Omental fat pad (tissue), 4 donors: Measurements from ENCODE around the gene KCTD16. TPM values are rescaled to one million over a fixed set of nuclear protein-coding genes. Genes with fewer than 3 reads are reported as not detected.

Source experiments
- ATAC-seq: fragments of 150-250 bp; one replicate; pipeline ENCODE4 v1.9.1; 2016; ENCODE audit warnings: mild to moderate bottlenecking, moderate library complexity; ENCODE audit not compliant: low FRiP score
- DNase-seq: peaks from one replicate; pipeline ENCODE4 v3.0.0-alpha.2; 2019; ENCODE audit warnings: low spot score
- total RNA-seq, 4 donors: library from RNA; depleted of rRNA; stranded (reverse); fragments of >200 nt; gene quantifications; one replicate each; pipeline ENCODE4 v1.1.0, GENCODE V29; 2016
- TF ChIP-seq, protein P1 (sequence below), 3 donors: fragments of 450-650 bp; IDR thresholded peaks; one replicate each; pipeline ENCODE4 v1.5.1; 2016 to 2017; ENCODE audit warnings: antibody characterized with exemption in 3 of 3, mild to moderate bottlenecking in 3 of 3, moderate library complexity in 2 of 3

Gene KCTD16
- total RNA-seq, 4 donors from 2014 or later, result 0.09 to 0.19 (median 0.16) TPM; not detected in 1

DNA sequence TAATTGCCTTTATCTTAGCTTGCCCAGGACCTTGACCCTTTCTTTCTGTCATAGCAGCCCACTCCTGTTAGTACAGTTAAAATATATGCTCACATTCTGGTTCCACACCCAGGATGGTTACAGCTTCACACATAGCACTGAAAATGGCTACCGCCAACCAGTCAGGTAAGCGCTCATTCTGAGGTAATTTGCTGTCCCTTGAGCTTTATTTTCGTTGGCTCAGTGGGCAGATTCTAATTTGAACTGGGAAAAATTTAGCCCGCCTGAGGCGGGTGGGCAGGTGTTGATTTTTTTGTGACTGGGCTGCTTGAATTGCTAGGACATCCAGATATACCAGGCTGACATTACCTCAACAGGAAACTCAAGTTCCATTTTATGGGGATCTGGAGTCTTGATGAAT is 137.5 kb downstream of the KCTD16 start:
- TF ChIP-seq, protein P1, sequence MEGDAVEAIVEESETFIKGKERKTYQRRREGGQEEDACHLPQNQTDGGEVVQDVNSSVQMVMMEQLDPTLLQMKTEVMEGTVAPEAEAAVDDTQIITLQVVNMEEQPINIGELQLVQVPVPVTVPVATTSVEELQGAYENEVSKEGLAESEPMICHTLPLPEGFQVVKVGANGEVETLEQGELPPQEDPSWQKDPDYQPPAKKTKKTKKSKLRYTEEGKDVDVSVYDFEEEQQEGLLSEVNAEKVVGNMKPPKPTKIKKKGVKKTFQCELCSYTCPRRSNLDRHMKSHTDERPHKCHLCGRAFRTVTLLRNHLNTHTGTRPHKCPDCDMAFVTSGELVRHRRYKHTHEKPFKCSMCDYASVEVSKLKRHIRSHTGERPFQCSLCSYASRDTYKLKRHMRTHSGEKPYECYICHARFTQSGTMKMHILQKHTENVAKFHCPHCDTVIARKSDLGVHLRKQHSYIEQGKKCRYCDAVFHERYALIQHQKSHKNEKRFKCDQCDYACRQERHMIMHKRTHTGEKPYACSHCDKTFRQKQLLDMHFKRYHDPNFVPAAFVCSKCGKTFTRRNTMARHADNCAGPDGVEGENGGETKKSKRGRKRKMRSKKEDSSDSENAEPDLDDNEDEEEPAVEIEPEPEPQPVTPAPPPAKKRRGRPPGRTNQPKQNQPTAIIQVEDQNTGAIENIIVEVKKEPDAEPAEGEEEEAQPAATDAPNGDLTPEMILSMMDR (IDR thresholded peaks at IDR 0.05), result no peak
- ATAC-seq (no peak), DNase-seq (no peak)

DNA sequence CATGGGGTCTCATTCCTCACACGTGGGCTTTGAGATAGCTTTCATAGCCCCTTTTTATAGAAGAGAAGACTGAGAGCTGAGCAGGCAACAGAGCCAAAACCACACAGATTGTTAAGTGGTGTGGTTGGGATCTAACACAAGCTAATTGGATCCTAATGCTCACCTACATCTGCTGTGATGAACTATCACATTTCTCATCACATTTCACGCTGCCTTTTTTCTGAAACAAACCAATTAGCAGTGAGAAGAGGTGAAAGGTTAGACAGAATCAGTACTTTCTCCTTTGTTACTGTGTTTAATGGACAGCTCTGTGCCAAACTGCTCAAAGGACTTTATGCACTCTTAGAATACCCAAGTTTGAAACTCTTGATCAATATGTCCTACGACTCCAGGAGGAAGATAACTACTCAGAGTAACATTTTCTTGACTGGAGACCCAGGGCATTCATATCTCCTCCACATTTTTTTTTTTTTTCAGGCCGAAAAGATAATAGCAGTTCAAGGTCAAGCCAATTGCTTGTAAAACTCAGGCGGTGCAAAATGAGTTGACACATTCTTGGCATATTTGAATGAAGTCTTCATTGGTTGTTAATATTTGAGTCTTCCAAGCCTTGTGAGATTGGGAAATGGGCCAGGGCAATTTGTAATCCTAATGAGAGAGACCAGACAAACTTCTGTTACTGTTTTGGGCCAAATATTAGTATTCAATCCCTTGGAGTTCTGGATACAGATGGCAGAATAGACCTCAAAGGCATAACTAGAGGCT is 138.4 kb downstream of the KCTD16 start:
- ATAC-seq (no peak), DNase-seq (no peak)
- TF ChIP-seq, protein P1 (IDR thresholded peaks at IDR 0.05), result no peak

DNA sequence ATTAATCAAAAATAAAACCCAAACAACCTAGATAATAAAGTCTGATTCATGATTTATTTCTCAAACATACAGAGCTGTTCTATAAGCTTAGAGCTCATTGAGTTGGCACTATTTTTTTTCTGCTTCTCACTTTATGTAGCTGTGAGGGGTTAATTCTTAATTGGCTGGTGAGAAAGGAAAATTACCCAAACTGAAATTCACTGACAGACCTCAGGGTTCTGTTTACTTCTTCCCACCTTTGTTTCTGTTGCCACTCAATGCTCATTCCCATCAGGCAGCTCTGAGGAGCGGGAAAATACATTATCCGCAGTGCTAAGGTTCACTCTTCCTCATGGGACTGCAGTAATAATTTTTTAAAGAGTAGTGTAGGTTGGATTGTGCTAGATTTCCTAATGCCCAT is 139.9 kb downstream of the KCTD16 start:
- TF ChIP-seq, protein P1 (IDR thresholded peaks at IDR 0.05), result no peak
- no peak for ATAC-seq
- DNase-seq, result no peak

DNA sequence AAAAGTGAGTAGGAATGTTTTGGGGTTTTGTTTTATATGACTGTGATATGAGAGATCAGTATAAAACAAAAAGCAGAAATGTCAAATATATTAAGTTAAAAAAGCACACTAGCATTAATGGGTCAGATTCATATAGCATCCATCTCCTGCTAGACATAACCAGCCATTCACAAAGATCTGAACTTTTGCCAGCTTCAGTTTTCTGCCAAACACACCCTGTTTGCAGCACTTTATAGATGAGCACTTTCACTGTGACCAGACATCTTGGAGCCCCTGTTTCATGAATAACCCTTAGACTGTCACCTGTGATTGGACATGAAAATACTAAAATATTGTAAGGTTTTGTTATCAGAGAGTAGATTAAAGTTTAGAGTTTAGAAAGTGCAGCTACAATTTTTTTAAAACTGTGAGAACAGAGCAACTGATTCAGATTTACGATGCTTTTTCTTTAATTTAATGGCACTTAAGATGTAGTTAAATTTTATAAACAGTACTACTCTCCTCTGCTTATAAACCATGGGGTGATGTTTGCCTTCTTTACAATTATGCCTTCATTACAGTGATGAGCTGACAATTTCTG is 142.6 kb downstream of the KCTD16 start:
- TF ChIP-seq, protein P1 (IDR thresholded peaks at IDR 0.05), result no peak
- no peak for DNase-seq
- ATAC-seq, result no peak

DNA sequence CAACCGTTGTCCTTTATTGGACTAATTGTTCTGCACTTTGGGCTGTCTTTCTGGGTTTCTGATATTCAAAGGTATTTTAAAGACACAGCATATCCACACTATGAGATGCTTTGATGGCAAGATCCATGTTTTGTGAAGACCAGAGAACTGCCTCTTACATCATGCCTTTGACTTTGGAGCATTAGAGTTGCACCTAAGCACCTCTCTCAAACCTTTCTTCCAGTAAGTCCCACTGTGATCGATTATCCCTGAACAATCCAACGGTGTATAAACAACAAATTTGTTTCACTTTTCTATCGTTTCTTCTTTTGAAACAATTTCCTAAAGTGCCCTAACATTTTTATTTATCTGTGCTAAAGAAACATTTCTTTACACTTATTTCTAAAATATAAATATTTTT is 144.4 kb downstream of the KCTD16 start:
- DNase-seq, result no peak
- TF ChIP-seq, protein P1 (IDR thresholded peaks at IDR 0.05), result no peak
- no peak for ATAC-seq

DNA sequence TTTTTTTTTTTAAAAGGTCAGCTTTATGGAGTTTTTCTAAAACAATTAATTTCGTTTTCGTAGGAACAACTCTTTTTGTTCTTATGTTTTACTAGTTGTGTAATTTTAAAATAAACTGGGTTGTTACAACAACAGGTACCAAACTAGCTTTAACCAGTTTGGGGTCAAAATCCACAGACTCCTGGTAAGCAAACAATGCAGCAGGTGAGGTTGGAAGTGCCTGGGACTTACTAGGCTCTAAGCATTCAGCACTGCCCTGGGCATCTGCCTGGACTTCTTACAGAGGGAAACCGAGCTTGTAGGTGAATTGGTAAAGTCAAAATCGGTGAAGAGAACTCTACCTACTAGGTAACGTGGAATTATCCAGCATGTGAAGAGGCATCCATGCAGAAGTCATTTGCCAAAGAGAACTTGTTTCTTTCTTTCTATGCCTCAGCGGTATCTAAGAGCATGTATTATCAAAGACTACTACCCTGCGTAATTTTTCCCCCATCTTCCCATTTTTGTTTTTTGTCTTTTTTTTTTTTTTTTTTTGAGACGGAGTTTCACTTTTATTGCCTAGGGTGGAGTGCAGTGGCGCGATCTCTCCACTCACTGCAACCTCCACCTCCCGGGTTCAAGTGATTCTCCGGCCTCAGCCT is 145.4 kb downstream of the KCTD16 start:
- ATAC-seq, result no peak
- TF ChIP-seq, protein P1 (IDR thresholded peaks at IDR 0.05), result no peak
- DNase-seq, result no peak
